ENCODE results near the gene ADAM12.

Gene ADAM12

DNA sequence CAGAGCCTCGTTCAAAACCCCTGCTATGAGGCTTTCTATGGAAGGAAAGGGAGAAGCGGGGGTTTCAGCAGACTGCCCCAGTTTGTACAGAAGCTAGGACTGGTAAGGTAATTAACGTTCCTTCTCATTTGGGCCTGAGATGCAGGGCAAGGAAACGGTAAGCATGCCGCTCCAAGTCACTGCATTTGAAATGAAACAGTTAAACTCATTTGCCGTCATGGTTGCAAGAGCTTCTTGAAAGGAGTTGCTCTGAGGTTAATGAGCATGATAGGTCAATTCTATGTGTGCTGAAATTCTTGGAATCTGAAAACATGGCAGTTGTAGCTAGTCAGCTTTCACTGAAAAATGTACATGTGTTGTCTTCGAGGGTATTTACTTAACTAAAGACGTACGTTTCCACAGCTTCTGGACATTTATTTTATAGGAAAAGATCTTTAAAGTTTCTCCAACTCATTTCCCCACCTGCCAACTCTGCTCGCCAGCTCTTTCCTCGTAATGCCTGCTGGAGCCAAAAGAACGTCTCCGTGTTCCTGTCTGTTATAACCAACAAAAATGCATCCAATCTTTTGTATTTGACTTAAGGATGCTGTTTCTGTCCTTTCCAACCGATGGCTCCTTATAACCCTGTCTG lies 73.3 kb downstream of the ADAM12 start:
- DNase-seq, result no peak

DNA sequence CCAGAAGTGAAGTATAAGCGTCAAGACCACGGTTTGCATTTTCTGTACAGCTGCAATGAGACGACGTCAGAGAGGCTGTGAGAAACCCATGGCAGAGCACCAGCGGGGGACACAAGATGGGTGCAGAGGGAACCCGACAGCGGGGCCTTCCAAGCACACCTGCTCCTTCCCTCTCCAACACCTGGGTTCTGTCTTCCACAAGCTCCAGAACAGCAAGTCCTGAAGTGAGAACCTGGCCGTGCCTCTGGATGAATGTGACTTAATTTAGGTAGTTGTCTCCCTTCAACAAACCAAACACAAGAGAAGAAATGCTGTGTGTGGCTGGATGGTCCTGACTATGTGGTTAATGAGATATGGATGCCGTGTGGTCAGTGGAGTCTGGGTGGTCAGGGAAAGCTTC lies 76.1 kb downstream of the ADAM12 start:
- no peak for DNase-seq

DNA sequence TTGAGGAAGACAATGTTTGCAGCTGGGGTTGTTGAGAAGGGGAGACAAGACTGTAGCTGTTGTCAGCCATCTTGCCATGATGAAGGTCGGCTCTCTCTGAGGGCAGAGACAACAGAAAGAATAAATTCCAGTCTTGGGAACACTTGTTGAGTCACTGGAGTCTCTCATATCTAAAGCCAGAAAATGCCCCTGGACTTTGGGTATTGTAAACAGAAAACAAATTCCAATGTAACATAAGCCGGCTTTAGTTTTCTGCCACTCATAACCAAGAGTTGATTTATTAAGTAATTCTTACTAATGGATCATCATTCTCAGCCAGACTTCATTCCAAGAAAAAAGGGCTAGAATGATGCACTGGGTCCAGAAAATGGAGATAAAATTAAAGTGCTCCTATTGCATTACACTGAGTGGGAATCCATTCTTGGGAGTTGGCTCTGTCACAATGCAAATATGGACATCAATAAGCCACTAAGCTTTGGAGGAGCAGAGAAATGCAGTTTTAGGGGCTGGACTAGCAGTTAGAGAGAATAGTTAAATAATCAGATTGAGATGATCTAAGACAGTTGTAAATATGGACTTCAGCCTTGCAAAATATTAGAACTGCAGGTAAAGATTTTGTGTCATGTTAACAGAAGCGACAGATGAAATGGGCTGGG lies 78.9 kb downstream of the ADAM12 start:
- DNase-seq, result no peak

DNA sequence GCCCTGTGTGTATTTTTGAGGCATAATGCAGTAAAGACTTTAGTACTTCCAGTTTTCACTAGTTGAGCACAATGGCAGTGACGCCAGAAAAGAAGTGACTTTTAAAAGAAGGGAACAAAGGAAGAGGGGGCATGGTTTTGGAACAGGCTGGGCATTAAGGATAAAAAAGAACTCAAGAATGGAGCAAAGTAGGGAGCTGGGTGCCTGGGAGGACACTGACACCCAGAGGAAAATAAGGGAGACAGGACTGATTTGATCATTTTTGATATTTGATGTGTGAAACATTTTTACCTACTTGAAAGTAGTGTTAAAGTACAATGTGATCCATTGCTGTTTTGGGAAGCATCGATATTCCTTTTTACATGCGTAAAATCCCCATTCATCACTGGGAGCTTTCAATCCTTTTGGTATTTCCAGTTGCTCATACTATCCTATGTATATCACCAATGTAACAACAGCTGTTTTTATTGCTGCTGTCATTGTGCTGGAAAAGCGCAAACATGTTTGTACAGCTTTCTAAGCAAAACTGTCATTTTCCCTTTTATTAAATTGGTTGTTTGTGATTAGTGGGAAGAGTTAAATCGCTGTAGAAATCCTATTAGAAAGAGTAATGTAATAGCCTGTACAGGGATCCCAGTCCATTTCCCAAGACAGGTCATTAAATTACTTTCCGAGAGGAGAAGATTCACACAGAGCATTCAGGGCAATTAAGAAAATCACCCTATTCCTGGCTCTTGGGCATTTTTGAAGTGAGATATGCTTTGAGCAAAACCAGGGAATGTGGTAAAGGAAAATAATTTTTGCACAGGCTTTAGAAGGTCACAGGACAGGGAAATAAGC lies 85.2 kb downstream of the ADAM12 start:
- peak in 2 of 3 donors; percentile 2 to 8 for DNase-seq

DNA sequence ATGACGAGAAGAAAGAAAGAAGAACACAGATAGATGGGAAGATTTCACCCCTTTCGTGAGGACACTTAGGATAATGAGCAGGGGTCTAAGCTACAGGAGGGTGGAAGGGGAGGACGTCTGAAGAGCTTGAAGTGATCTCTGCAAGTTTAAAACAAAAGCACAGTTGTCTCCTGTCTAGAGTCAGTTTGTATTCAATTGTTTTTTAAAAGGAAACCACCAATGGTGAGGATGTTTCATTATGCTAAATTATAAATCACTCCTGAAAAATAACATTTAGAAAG lies 85.9 kb downstream of the ADAM12 start:
- no peak for DNase-seq

DNA sequence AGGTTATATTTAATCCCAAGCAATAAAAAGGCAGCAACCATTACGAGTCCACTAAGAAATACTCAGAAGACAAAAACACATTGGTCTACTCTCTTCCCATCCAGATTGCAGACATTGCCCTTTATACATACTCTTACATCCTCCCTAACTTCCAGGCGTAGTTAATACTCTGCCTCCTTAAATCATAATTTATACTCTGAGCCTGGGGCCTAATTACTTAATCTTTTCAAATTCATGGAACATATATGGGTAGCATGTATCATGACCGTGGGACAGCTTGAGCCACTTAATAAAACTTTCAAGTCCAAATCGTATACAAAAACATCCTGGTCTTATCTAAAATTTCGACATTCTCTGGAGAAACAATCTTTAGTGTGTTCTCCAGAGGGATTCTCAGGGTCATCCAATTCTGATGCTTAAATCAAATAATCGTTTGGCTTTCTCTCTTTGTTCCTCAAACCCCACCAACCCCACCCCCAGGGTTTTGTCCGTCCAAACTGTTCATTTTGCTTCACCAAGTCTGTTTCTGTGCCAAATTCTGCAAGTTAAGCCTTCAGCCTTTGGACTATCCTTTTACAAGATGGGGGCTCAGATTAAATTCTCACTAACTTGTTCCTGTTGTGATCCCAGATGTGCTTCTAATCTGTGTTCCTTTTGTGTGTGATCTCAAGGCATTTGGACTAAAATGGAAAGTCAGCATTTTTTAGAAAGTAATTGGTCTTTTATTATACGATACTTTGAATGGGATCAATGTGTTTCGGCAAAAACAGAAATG lies 86.4 kb downstream of the ADAM12 start:
- DNase-seq, result no peak

DNA sequence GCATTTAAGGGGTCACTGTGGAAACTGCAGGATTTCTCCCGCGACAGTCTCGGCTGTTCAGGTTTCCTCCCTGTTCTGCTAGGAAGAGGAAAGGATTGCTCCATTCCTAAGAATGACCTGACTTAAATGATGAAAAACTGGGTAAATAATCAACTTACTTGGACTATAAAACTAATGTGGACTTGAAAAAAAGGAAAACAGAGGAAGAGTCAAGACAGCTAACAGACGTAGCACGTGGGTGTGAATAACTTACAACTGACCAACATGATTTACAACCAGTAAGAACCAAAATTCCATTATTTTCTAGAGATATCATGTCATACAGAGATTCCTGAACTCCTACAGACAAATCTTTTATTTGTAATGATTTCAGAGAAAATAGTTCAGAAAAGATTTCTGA lies 93.8 kb downstream of the ADAM12 start:
- no peak for DNase-seq

DNA sequence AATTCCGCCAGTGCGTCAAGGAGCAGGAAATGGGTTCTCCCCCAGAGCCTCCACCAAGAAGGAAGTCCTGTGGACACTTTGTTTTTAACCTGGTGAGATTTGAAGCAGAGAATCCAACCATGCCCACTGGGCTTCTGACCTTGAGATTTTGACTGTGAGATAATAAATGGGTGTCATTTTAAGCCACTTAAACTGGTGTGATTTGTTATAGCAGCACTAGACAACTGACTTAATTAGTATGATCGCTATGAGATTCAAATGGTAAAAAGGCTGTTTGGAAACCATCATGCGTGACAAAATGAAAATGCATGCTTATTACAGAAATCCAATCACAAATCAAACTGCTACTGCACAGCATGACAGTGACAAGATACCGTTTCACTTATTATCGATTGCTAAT lies 98.0 kb downstream of the ADAM12 start:
- DNase-seq, result no peak

DNA sequence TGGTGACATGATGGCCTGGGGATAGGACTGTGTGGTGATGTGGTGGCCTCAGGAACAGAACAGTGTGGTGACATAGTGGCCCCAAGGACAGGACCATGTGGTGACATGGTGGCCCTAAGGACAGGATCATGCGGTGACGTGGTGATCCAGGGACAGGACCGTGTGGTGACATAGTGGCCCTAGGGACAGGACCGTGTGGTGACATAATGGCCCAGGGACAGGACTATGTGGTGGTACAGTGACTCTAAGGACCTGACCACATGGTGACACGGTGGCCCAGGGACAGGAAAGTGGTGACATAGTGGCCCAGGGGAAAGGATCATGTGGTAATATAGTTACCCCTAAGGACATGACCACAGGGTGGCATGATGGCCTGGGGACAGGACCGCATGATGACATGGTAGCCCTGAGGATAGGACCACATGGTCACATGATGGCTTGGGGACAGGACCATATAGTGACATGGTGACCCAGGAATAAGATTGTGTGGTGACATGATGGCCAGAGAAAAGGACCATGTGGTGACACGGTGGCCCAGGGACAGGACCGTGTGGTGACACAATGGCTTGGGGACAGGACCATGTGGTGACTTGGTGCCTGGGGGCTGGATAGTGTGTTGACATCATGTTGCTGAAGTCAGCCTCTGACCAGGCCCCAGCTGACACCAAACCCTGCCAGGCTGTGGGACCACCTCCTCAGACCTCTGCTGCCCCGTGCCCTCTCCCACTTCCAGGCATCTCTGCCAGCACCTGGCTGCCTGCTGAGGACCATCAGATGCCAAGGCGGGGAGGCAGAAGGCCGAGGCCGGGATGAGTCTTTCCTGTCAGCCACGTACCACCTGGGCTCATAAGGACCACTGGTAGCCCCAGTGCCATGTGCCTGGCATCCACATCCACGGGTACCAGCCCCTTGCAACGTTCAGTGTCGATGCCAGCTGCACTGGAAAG lies 99.5 kb downstream of the ADAM12 start:
- no peak for DNase-seq

DNA sequence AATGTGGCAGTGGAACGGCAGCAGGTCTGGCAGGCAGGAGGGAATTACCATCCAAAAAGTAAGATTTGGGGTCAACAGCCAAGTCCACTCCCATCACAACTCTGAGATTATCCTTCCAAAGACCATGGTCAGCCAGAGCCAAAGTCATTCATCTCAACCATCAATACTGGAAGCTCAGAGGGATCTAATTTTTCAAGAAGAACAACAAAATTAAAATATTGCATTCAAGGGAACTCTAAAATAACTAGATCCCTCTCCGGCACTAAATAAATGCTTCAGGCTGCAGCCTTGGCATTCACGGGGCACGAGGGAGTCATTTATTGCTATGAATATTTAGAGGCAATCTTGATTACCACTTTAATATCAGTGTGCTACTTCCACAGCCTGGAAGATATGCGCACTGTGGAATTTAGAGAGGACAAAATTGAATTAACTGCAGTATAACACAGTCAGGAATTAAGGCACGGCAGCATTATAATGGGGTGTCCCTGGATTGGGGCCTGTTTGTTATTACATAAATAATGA lies 102.0 kb downstream of the ADAM12 start:
- no peak for DNase-seq

DNA sequence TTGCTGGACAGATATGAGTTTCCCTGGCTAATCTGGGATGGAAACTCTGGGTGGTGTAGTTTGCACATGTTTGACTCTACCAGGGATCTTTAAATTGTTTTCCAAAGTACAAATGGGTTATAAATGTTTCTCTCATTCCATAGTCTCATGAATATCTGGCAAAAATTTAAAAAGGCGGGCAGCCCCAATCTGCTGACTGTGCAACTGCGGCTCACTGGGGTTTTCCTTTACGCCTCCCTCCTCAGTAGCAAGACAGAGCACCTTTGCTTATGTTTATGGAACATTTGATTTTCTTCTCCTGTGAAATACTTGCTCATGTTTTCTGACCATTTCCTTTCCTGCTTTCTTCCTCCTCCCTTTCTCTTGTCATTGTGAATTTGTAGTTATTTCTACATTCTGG lies 105.0 kb downstream of the ADAM12 start:
- no peak for DNase-seq

DNA sequence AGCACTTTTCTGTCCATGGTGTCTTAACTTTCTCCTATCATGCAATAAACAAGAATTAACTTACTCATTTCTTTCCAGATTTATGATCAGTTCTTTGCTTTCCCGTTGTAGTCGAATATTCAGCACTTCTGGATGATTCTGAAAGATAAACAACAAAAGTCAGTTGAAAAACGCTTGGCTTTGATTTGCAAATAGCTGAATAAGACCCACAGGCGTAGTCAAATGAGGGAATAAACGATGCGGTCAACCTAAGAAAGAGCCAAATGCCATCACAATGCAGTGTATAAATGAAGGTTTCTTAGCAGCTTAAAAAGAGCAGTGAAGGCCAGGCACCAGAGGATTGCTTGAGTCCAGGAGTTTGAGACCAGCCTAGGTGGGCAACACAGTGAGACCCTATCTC lies 109.4 kb downstream of the ADAM12 start:
- DNase-seq, result no peak

DNA sequence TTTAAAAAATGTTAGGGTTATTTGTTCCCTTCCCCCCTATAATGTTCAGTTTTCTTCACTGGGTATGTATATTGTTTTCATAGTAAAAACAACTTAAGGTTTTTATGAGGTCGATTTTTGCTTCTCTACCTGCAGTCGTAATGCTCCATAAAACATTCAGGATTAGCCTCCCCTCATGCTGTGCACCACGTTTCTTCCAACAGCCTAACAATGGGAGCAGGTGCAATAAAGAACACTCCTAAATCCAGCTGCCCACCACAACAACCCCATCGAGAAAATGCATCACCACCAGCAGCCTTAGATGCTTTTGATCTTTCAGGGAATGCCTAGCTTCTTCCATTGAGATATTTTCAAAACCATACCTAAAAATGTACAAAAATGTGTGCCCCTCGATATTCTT lies 111.1 kb downstream of the ADAM12 start:
- DNase-seq, result no peak

DNA sequence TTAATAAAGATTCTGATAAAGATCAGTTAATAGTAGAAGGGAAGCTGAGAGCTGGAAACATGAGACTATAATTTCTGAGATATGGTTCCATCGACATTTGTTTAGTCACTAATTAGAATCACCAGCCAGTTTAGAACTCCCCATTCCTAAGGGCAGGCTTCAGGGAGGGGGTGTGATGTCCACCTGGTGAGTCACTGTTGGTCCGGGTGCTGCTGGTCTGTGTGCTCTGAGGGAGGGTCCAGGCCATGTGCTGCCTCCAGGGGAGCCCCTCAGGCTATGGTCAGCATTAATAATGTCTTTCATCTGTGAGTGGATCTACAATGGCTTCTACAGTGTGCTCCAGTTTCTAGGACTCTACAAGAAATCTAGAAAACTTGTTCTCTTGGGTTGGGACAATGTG lies 115.8 kb downstream of the ADAM12 start:
- no peak for DNase-seq

DNA sequence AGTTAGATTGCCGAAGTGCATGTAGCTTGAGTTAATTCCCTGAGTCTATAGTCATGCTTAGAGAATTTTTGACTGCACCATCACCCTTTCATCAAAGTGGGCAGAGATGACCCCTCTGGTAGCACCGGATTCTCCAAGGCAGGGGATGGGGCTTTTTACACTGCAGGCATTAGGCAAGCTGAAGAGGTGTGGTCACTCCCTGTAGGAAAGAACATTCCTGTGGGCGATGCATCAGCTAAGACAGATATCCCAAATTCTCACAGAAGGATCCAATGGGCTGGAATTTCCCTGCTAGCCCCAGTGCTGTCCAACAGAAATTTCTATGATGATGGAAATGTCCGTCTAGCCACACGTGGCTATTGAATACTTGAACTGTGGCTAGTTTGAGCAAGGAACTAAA lies 118.2 kb downstream of the ADAM12 start:
- DNase-seq, result no peak

DNA sequence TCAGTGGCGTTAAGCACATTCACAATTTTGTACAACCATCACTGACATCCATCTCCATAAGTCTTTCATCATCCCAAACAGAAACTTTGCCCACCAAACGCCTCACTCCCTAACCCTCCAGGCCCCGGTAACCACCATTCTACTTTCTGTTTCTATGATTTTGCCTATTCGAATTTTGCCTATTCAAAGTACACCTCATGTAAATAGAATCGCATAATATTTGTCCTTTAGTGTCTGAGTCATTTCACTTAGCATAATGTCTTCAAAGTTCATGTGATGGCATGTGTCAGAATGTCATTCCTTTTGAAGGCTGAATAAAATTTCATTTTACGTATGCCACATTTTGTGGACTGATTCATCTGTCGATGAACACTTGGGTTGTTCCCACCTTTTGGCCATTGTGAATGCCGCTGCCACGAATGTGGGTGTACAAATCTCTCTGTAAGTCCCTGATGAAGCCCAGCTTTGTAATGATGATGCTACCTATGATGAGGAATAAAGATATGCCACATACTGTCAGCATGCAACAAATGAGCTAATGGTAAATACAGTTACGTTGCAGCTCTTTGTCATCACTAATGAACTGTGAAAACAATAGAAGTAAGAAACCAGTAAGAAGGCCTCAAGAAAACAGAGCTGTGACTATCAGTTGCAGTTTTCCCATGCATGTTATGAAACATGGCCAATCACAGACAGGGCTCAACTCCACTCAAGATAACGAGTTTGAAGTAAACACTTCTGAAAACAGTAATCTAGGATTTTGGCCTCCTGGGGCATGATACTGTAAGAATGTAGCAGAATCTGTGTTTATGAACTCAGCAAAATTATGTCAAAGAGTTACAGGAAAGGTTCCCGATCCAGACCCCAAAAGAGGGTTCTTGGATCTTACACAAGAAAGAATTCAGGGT lies 120.0 kb downstream of the ADAM12 start:
- no peak for DNase-seq

DNA sequence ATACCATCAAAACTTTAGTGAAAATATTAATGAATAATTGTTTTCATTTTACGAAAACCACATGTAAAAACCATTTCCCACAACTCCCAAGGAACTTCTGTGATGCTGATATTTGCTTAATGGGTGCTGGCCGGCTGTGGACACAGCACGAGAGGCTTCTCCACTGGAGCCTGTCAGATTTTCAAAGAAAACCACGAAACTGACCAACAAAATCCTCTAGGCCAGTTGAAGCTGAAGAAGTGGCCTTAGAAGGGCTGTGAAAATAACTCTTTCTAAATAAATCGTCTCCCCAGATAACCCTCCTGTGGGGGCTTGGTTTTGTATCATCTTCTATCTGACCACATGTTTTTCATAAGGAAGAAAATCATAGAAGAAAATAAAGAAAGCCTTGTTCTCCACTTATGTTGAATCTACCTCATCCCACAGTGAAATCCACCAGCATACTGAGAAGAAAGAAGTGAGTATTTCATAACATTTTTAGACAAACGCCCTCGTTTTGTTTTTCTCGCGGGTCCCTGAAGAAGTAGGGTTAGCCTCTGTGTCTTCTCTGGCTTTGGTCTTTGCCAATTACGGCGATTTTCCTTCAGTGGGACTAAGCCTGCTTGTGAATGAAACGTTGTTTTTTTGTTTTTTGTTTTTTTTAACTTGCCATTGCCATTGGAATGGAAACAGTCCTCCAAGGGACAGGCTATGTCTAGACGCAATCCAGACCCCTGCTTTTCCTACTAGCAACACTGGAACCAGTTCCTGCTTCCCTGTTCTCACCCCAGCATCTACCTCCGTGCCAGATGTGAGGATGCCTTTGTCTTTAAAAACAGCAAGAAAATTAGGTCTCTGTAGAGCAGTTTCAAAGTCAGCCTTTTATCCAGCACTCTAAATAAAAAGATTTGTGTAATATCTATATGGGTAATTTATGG lies 123.9 kb downstream of the ADAM12 start:
- DNase-seq, result no peak

DNA sequence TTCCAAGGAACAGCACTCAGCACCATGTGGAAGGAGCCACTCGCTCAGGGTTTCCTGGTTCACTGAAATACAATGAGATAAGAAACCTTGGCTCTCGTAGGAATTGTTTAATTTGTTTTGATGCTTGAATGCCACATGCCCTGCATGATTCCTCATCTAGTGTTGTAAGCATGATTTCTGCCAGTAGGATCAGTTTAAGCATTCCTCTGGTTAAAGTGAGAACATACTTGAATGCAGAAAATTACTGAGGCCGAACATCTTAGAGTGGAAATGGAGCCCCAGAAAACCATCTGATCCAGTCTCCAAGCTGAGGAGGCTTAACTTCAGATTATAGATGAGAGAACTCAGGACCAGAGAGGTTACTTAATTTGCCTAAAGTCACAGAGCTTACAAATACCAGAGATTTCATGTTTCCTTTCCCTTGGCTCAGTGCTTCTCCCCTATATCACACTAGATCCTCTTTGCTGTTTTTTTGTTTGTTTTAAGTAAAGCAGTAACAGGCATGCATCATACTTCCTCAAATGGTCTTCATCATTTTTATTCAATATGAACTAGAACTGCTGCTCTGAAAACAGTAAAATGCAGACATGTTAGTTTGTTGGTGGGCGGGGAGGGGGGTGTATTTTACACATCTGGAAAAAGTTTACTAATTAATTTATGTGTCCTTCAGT lies 125.1 kb downstream of the ADAM12 start:
- peak in 1 of 3 donors; percentile 10 for DNase-seq

DNA sequence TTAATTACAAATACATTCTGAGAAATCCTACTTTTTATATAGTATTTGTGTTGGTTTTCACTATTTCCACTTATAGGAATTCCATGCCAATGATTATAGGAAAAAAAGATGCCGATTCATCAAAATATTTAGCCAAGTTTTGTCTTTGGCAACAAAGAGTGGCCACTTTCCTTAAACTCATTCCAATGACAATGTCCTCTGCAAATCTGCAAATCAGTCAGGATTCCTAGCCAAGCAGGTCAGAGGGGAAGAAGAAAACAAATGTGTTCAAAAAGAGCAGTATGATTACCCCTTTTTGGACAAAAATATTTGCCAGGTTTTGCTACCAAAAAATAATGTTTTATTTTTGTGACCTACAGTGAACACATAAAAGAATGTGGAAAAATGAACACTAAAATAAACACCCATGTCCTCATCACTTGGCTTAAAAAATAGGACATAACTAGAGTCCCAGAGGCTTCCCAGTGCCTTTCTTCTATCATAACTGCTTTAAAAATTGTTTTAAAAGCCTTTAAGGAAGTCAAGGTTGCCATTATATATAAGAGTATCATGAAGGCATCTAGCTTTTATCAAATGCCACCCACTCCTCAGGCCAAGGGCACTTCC lies 125.9 kb downstream of the ADAM12 start:
- no peak for DNase-seq
